ENCODE measurements around the gene COL23A1.
"Not testable (repeated sequence)": the region's sequence is repeated elsewhere in the genome, so short reads cannot be mapped to it uniquely, and the experiment has no call there.

GRCh38 chr5:178317727-178318126, 272.5 kb downstream of the COL23A1 start:
- TF ChIP-seq CTCF (IDR thresholded peaks at IDR 0.05); SREBF2 (IDR thresholded peaks at IDR 0.05); RNF2 (IDR thresholded peaks at IDR 0.05; ENCODE audit: borderline replicate concordance, low read depth); EHMT2 (IDR thresholded peaks at IDR 0.05; ENCODE audit: low read depth); RAD21 (conservative IDR thresholded peaks at IDR 0.05 in 1 of 2, IDR thresholded peaks at IDR 0.05 in 1 of 2); MYC (IDR thresholded peaks at IDR 0.05; ENCODE audit: borderline replicate concordance, low read length): not testable (repeated sequence)

Measured in A549 (cell line).